ENCODE measurements around the gene GIMAP5.

GIMAP5 gene

DNA sequence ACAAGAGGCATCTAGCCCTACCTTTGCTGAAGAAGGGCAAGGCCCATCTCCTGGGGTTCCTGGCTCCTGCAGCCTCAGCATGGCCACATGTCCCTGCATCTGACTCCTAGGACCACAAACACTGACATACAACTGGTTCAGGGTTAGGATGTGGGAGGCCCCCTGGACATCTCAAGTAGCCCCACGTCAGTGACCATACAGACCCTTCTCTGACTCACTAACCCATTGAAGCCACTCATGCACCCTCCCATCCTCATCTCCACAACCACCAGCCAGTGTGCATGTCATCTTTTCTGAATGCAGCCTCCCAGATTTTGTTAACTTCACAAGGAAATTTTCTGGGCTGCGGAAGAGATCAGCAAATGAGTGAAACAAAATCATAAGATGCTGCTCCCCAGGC lies 44.7 kb downstream of the GIMAP5 start:
- no peaks in the 10 kb centered on the region for H3K9me3 ChIP-seq (ENCODE audit: control insufficient read depth, insufficient read depth, low read length)
- H3K79me2 ChIP-seq (ENCODE audit: control insufficient read depth, low read length) = no peaks in the 10 kb centered on the region
- peaks cover 29% of the 10 kb centered on the region for H3K27me3 ChIP-seq (ENCODE audit: control insufficient read depth, low read length)
- no peaks in the 10 kb centered on the region for H3K9me2 ChIP-seq (replicated peaks; ENCODE audit: control insufficient read depth, low read length)
- TF ChIP-seq, protein P1, sequence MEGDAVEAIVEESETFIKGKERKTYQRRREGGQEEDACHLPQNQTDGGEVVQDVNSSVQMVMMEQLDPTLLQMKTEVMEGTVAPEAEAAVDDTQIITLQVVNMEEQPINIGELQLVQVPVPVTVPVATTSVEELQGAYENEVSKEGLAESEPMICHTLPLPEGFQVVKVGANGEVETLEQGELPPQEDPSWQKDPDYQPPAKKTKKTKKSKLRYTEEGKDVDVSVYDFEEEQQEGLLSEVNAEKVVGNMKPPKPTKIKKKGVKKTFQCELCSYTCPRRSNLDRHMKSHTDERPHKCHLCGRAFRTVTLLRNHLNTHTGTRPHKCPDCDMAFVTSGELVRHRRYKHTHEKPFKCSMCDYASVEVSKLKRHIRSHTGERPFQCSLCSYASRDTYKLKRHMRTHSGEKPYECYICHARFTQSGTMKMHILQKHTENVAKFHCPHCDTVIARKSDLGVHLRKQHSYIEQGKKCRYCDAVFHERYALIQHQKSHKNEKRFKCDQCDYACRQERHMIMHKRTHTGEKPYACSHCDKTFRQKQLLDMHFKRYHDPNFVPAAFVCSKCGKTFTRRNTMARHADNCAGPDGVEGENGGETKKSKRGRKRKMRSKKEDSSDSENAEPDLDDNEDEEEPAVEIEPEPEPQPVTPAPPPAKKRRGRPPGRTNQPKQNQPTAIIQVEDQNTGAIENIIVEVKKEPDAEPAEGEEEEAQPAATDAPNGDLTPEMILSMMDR (IDR thresholded peaks at IDR 0.05; ENCODE audit: low read depth, low read length, poor library complexity, severe bottlenecking) = no peak
- TF ChIP-seq EZH2phosphoT487 (IDR thresholded peaks at IDR 0.05; ENCODE audit: borderline replicate concordance, low read length) = no peak
- no peak overlapping the region for H3K4me3 ChIP-seq (ENCODE audit: low read length)
- no peaks in the 10 kb centered on the region for H3F3A ChIP-seq (ENCODE audit: control insufficient read depth, insufficient read depth)
- no peak overlapping the region for H3K4me2 ChIP-seq (ENCODE audit: low read length)
- H3K4me1 ChIP-seq (ENCODE audit: control insufficient read depth, low read length) = no peaks in the 10 kb centered on the region
- no peaks in the 10 kb centered on the region for H3K36me3 ChIP-seq (ENCODE audit: control insufficient read depth, low read length)
- no peaks in the 10 kb centered on the region for H4K20me1 ChIP-seq (ENCODE audit: control insufficient read depth, insufficient read depth, low read depth, low read length)
- H3K27ac ChIP-seq (ENCODE audit: low read depth, low read length) = no peak overlapping the region

DNA sequence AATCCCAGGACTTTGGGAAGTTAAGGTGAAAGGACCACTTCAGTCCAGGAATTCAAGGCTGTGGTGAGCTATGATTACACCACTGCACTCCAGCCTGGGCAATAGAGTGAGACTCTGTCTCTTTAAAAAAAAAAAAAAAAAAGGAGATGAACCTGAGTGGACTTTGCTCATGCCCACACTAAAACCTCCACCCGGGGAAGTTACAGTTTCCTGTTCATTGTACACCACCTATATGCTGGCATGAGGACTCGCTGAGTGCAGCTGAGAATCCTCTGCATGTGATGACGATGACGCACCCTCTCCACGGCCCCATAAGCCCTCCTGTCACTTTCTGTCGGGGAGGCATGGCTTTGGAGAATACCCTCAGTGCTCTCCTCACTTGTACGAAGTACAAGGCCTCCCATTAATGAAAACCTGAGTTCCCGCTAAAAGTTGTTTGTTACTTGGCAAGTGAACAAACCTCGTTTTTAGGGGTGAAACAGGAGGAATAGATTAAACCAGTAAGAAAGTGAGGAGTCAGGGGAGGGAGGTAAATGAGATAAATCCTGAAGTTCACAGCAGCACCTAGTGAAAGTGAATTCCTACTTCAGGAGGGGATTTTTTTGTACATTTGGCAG lies 47.0 kb downstream of the GIMAP5 start:
- no peak overlapping the region for H3K4me2 ChIP-seq (ENCODE audit: low read length)
- peaks cover 8% of the 10 kb centered on the region for H3K4me1 ChIP-seq (ENCODE audit: control insufficient read depth, low read length)
- no peaks in the 10 kb centered on the region for H3K79me2 ChIP-seq (ENCODE audit: control insufficient read depth, low read length)
- no peak overlapping the region for H3K4me3 ChIP-seq (ENCODE audit: low read length)
- H3K9me3 ChIP-seq (ENCODE audit: control insufficient read depth, insufficient read depth, low read length) = no peaks in the 10 kb centered on the region
- no peaks in the 10 kb centered on the region for H4K20me1 ChIP-seq (ENCODE audit: control insufficient read depth, insufficient read depth, low read depth, low read length)
- H3K27ac ChIP-seq (ENCODE audit: low read depth, low read length) = no peak overlapping the region
- no peaks in the 10 kb centered on the region for H3F3A ChIP-seq (ENCODE audit: control insufficient read depth, insufficient read depth)
- peaks cover 21% of the 10 kb centered on the region for H3K27me3 ChIP-seq (ENCODE audit: control insufficient read depth, low read length)
- H3K9me2 ChIP-seq (replicated peaks; ENCODE audit: control insufficient read depth, low read length) = no peaks in the 10 kb centered on the region
- no peaks in the 10 kb centered on the region for H3K36me3 ChIP-seq (ENCODE audit: control insufficient read depth, low read length)
- TF ChIP-seq, protein P1 (IDR thresholded peaks at IDR 0.05; ENCODE audit: low read depth, low read length, poor library complexity, severe bottlenecking) = no peak
- TF ChIP-seq EZH2phosphoT487 (IDR thresholded peaks at IDR 0.05; ENCODE audit: borderline replicate concordance, low read length) = no peak

DNA sequence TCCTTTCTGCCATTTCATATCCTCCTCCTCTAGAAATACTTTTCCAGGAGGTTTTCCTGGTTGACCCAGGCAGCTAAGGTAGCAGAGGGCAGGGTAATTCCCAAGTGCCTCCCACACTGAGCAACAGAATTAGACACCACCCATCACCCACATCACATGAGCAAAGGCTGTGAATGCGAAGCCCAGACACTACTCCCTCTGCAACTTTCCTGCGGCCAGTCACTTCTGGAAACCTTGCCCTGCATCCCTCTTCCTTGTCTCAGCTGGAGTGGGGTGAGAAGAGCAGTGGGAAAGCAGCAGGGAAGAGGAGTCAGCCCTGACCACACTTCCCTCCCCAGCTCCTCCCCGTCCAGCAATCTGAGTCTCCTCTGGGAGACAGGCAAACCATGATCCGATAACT lies 47.7 kb downstream of the GIMAP5 start:
- no peaks in the 10 kb centered on the region for H3K36me3 ChIP-seq (ENCODE audit: control insufficient read depth, low read length)
- no peaks in the 10 kb centered on the region for H4K20me1 ChIP-seq (ENCODE audit: control insufficient read depth, insufficient read depth, low read depth, low read length)
- no peak overlapping the region for H3K27ac ChIP-seq (ENCODE audit: low read depth, low read length)
- H3K9me2 ChIP-seq (replicated peaks; ENCODE audit: control insufficient read depth, low read length) = no peaks in the 10 kb centered on the region
- no peaks in the 10 kb centered on the region for H3F3A ChIP-seq (ENCODE audit: control insufficient read depth, insufficient read depth)
- H3K4me1 ChIP-seq (ENCODE audit: control insufficient read depth, low read length) = peaks cover 8% of the 10 kb centered on the region
- TF ChIP-seq, protein P1 (IDR thresholded peaks at IDR 0.05; ENCODE audit: low read depth, low read length, poor library complexity, severe bottlenecking) = no peak
- TF ChIP-seq EZH2phosphoT487 (IDR thresholded peaks at IDR 0.05; ENCODE audit: borderline replicate concordance, low read length) = no peak
- H3K9me3 ChIP-seq (ENCODE audit: control insufficient read depth, insufficient read depth, low read length) = no peaks in the 10 kb centered on the region
- no peak overlapping the region for H3K4me3 ChIP-seq (ENCODE audit: low read length)
- H3K4me2 ChIP-seq (ENCODE audit: low read length) = no peak overlapping the region
- H3K79me2 ChIP-seq (ENCODE audit: control insufficient read depth, low read length) = no peaks in the 10 kb centered on the region
- peaks cover 21% of the 10 kb centered on the region for H3K27me3 ChIP-seq (ENCODE audit: control insufficient read depth, low read length)
